ENCODE results near the gene GNRH2.
"Not testable (repeated sequence)": the region's sequence is repeated elsewhere in the genome, so short reads cannot be mapped to it uniquely, and the experiment has no call there.

The GNRH2 gene

GRCh38 chr20:3044336-3044965, 1.0 kb downstream of the GNRH2 start:
- no peak for DNase-seq

- no peak for DNase-seq
Observed at GRCh38 chr20:3045042-3045815, 1.8 kb downstream of the GNRH2 start.

- peak; percentile 93 for DNase-seq
Observed at GRCh38 chr20:3045816-3046676, 2.6 kb downstream of the GNRH2 start, which contains the start of gene MRPS26. MRPS26 (plus strand) TSS chr20:3046052; CDS start chr20:3046069, 17 bp downstream.

GRCh38 chr20:3046677-3047462, 3.4 kb downstream of the GNRH2 start:
- DNase-seq = peak; percentile 72

- DNase-seq = no peak
Observed at GRCh38 chr20:3047486-3048419, 4.3 kb downstream of the GNRH2 start.

GRCh38 chr20:3051385-3052019, 8.1 kb downstream of the GNRH2 start:
- DNase-seq = no peak

GRCh38 chr20:3059489-3059888, 16.1 kb downstream of the GNRH2 start:
- no peak for DNase-seq

- not testable (repeated sequence) for DNase-seq
Observed at GRCh38 chr20:3064119-3064518, 20.7 kb downstream of the GNRH2 start.

GRCh38 chr20:3067139-3068014, 24.0 kb downstream of the GNRH2 start:
- DNase-seq = no peak

- no peak for DNase-seq
Observed at GRCh38 chr20:3068075-3068474, 24.7 kb downstream of the GNRH2 start.

GRCh38 chr20:3068986-3069900, 25.8 kb downstream of the GNRH2 start:
- DNase-seq = no peak

- no peak for DNase-seq
Observed at GRCh38 chr20:3070725-3071124, 27.3 kb downstream of the GNRH2 start.

GRCh38 chr20:3071266-3071609, 27.8 kb downstream of the GNRH2 start:
- no peak for DNase-seq

GRCh38 chr20:3071610-3072529, 28.4 kb downstream of the GNRH2 start, which contains the start of gene OXT:
OXT (plus strand) TSS chr20:3071620; CDS start chr20:3071656, 36 bp downstream.
- peak; percentile 86 for DNase-seq

- DNase-seq = no peak
Observed at GRCh38 chr20:3072530-3073250, 29.3 kb downstream of the GNRH2 start.

- DNase-seq = not testable (repeated sequence)
Observed at GRCh38 chr20:3073251-3073643, 29.8 kb downstream of the GNRH2 start.

GRCh38 chr20:3074812-3075211, 31.4 kb downstream of the GNRH2 start:
- no peak for DNase-seq
